Endothelial cell (in vitro differentiated cells): ENCODE results near the gene LLPH. TPM values are rescaled to one million over a fixed set of nuclear protein-coding genes. Genes with fewer than 3 reads are reported as not detected.

Experiments
- DNase-seq: peaks from one replicate; pipeline ENCODE4 v3.0.0; 2021; ENCODE audit warnings: low spot score
- H3K27ac Mint-ChIP-seq: one replicate; pipeline ENCODE4 v1.8.0; 2021; ENCODE audit warnings: mixed read lengths, inconsistent platforms; ENCODE audit not compliant: unreplicated experiment
- H3K27me3 Mint-ChIP-seq: one replicate; pipeline ENCODE4 v1.8.0; 2021; ENCODE audit warnings: mild to moderate bottlenecking, moderate library complexity, mixed read lengths, inconsistent platforms; ENCODE audit not compliant: unreplicated experiment
- H3K36me3 Mint-ChIP-seq: one replicate; pipeline ENCODE4 v1.8.0; 2021; ENCODE audit warnings: mild to moderate bottlenecking, low read depth, mixed read lengths, inconsistent platforms; ENCODE audit not compliant: unreplicated experiment
- H3K4me1 Mint-ChIP-seq: one replicate; pipeline ENCODE4 v1.8.0; 2021; ENCODE audit warnings: mild to moderate bottlenecking, mixed read lengths, inconsistent platforms; ENCODE audit not compliant: unreplicated experiment
- H3K4me3 Mint-ChIP-seq: one replicate; pipeline ENCODE4 v1.8.0; 2021; ENCODE audit warnings: mild to moderate bottlenecking, mixed read lengths, inconsistent platforms; ENCODE audit not compliant: unreplicated experiment
- H3K9me3 Mint-ChIP-seq: one replicate; pipeline ENCODE4 v1.8.0; 2021; ENCODE audit warnings: mixed read lengths, inconsistent platforms; ENCODE audit not compliant: unreplicated experiment
- CTCF ChIP-seq: fragments of 200-600 bp; sonication (generic); IDR thresholded peaks from one replicate; pipeline ENCODE4 v1.5.0; 2021; ENCODE audit warnings: antibody characterized with exemption; ENCODE audit not compliant: unreplicated experiment
- total RNA-seq: library from RNA; stranded (reverse); fragmentation: NEBNext Ultra II Directional; extraction: Animal tissue kit (Norgen Biotek cat#: 25700); gene quantifications from one replicate; pipeline ENCODE4 v1.2.1, GENCODE V29; 2021; ENCODE audit not compliant: unreplicated experiment

The LLPH gene
- total RNA-seq, 1 donor from 2014 or later = 20.9 TPM

DNA sequence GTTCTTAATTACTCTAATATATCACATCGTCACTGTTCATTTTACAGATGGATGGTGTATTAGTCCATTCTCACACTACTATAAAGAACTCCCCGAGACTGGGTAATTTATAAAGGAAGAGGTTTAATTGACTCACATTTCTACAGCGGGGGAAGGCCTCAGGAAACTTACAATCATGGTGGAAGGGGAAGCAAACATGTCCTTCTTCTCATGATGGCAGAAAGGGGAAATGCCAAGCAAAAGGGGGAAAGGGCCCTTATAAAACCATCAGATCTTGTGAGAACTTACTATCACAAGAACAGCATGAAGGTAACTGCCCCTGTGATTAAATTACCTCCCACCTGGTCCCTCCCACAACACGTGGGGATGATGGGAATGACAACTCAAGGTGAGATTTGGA, 32.7 kb upstream of the LLPH start:
- Mint-ChIP-seq H3K4me1 (peaks cover 6% of the 10 kb centered on the region), H3K9me3 (no peaks in the 10 kb centered on the region), H3K27me3 (no peaks in the 10 kb centered on the region), H3K36me3 (peaks cover 34% of the 10 kb centered on the region), H3K4me3 (no peak overlapping the region), H3K27ac (no peak overlapping the region)
- DNase-seq = no peak
- no peak for TF ChIP-seq CTCF

- H3K27me3 Mint-ChIP-seq = no peaks in the 10 kb centered on the region
- H3K36me3 Mint-ChIP-seq = peaks cover 34% of the 10 kb centered on the region
- no peak for TF ChIP-seq CTCF
- H3K4me3 Mint-ChIP-seq = no peak overlapping the region
- no peak overlapping the region for H3K27ac Mint-ChIP-seq
- no peak for DNase-seq
- H3K4me1 Mint-ChIP-seq = peaks cover 6% of the 10 kb centered on the region
- H3K9me3 Mint-ChIP-seq = no peaks in the 10 kb centered on the region
Observed at GRCh38 chr12:66162701-66163100, 32.2 kb upstream of the LLPH start.

DNA sequence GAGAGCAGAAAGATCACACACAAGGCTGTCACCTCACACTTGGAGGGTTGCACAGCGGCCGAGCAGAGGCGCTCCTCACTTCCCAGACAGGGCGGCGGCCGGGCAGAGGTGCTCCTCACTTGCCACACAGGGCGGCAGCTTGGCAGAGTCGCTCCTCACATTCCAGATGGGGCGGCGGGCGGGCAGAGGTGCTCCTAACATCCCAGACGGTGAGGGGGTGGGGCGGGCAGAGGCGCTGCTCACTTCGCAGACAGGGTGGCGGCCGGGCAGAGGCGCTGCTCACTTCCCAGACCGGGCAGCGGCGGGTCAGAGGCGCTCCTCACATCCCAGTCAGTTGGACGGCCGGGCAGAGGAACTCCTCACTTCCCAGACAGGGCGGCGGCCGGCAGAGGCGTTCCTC, 30.2 kb upstream of the LLPH start:
- peaks cover 6% of the 10 kb centered on the region for H3K4me1 Mint-ChIP-seq
- H3K27me3 Mint-ChIP-seq = no peaks in the 10 kb centered on the region
- no peak for DNase-seq
- peaks cover 35% of the 10 kb centered on the region for H3K36me3 Mint-ChIP-seq
- no peak for TF ChIP-seq CTCF
- H3K9me3 Mint-ChIP-seq = no peaks in the 10 kb centered on the region
- no peak overlapping the region for H3K27ac Mint-ChIP-seq
- no peak overlapping the region for H3K4me3 Mint-ChIP-seq

DNA sequence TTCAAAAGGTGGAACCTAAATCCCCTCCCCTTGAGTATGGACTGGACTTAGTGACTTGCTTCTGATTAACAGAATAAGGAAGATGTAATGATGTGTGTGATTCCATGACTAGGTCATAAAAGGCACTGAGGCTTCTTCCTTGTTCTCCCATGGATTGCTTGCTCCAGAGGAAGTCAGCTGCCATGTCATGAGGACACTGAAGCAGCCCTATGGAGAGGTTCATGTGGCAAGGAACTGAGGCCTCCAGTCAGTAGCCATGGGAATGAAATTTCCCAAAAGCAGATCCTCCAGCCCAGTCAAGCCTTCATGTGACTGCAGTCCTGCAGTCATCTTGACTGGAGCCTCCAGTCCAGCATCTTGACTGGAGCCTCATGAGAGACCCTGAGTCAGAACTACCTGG, 28.6 kb upstream of the LLPH start:
- Mint-ChIP-seq H3K4me3 (no peak overlapping the region), H3K9me3 (no peaks in the 10 kb centered on the region), H3K27me3 (no peaks in the 10 kb centered on the region), H3K27ac (no peak overlapping the region), H3K36me3 (peaks cover 21% of the 10 kb centered on the region), H3K4me1 (peaks cover 6% of the 10 kb centered on the region)
- TF ChIP-seq CTCF = no peak
- no peak for DNase-seq

GRCh38 chr12:66156654-66157053, 26.1 kb upstream of the LLPH start:
- no peak for DNase-seq
- Mint-ChIP-seq H3K4me3 (no peak overlapping the region), H3K27me3 (no peaks in the 10 kb centered on the region), H3K36me3 (peaks cover 18% of the 10 kb centered on the region), H3K4me1 (no peaks in the 10 kb centered on the region), H3K27ac (no peak overlapping the region), H3K9me3 (no peaks in the 10 kb centered on the region)
- TF ChIP-seq CTCF = no peak
